H9 (cell line): ENCODE data around the gene GHR. TPM values are rescaled to one million over a fixed set of nuclear protein-coding genes. Genes with fewer than 3 reads are reported as not detected.

Experiments used
- DNase-seq: peaks from one replicate; pipeline ENCODE4 v3.0.0-alpha.2; 2017
- H2AFZ ChIP-seq: one replicate; pipeline ENCODE4 v1.6.1; 2013; ENCODE audit warnings: mild to moderate bottlenecking, low read length, control low read depth, moderate library complexity
- H2AK5ac ChIP-seq: 2 replicates; pipeline ENCODE4 v1.6.1; 2013; ENCODE audit warnings: low read length, control low read depth, mixed read lengths; ENCODE audit not compliant: insufficient read length
- H2BK120ac ChIP-seq: one replicate; pipeline ENCODE4 v1.6.1; 2013; ENCODE audit warnings: low read depth, mild to moderate bottlenecking, low read length, control low read depth, inconsistent platforms; ENCODE audit not compliant: poor library complexity, severe bottlenecking
- H2BK12ac ChIP-seq: 2 replicates; pipeline ENCODE4 v1.6.1; 2013; ENCODE audit warnings: low read length, control low read depth, mixed read lengths, low read depth; ENCODE audit not compliant: insufficient read length
- H2BK15ac ChIP-seq: 2 replicates; pipeline ENCODE4 v1.6.1; 2013; ENCODE audit warnings: low read depth, low read length, control low read depth
- H2BK20ac ChIP-seq: one replicate; pipeline ENCODE4 v1.6.1; 2013; ENCODE audit warnings: low read depth, mild to moderate bottlenecking, low read length, control low read depth, inconsistent platforms; ENCODE audit not compliant: poor library complexity, severe bottlenecking
- H2BK5ac ChIP-seq: 2 replicates; pipeline ENCODE4 v1.6.1; 2013; ENCODE audit warnings: low read length, control low read depth, mixed read lengths; ENCODE audit not compliant: insufficient read length
- H3K14ac ChIP-seq: 2 replicates; pipeline ENCODE4 v1.6.1; 2013; ENCODE audit warnings: low read length, control low read depth; ENCODE audit not compliant: insufficient read depth
- H3K18ac ChIP-seq: 2 replicates; pipeline ENCODE4 v1.6.1; 2013; ENCODE audit warnings: low read depth, mild to moderate bottlenecking, mixed read lengths, low read length, control low read depth; ENCODE audit not compliant: insufficient read length
- H3K23ac ChIP-seq: 2 replicates; pipeline ENCODE4 v1.6.1; 2013; ENCODE audit warnings: low read length, control low read depth, mixed read lengths, low read depth; ENCODE audit not compliant: insufficient read length
- H3K23me2 ChIP-seq: 2 replicates; pipeline ENCODE4 v1.6.1; 2013; ENCODE audit warnings: low read depth, mild to moderate bottlenecking, mixed read lengths, low read length, control low read depth; ENCODE audit not compliant: insufficient read length, poor library complexity, severe bottlenecking
- H3K27ac ChIP-seq: 2 replicates; pipeline ENCODE4 v1.5.1; 2013; ENCODE audit warnings: low read length, control low read depth, mixed read lengths, low read depth; ENCODE audit not compliant: insufficient read length
- H3K27me3 ChIP-seq: 2 replicates; pipeline ENCODE4 v1.6.1; 2013; ENCODE audit warnings: low read length, control low read depth, inconsistent platforms; ENCODE audit not compliant: insufficient read depth
- H3K4ac ChIP-seq: 2 replicates; pipeline ENCODE4 v1.6.1; 2013; ENCODE audit warnings: low read depth, mild to moderate bottlenecking, control low read depth, inconsistent platforms, low read length, moderate library complexity
- H3K4me1 ChIP-seq: 2 replicates; pipeline ENCODE4 v1.6.1; 2013; ENCODE audit warnings: low read length, control low read depth, inconsistent platforms; ENCODE audit not compliant: insufficient read depth
- H3K4me2 ChIP-seq: 2 replicates; pipeline ENCODE4 v1.6.1; 2013; ENCODE audit warnings: low read length, control low read depth, mixed read lengths; ENCODE audit not compliant: insufficient read length, insufficient read depth
- H3K56ac ChIP-seq: 2 replicates; pipeline ENCODE4 v1.6.1; 2013; ENCODE audit warnings: low read depth, mild to moderate bottlenecking, mixed read lengths, low read length, control low read depth; ENCODE audit not compliant: insufficient read length
- H3K79me1 ChIP-seq: 2 replicates; pipeline ENCODE4 v1.6.1; 2013; ENCODE audit warnings: low read depth, mild to moderate bottlenecking, moderate library complexity, low read length, control low read depth, inconsistent platforms; ENCODE audit not compliant: insufficient read depth, poor library complexity, severe bottlenecking
- H3K79me2 ChIP-seq: 2 replicates; pipeline ENCODE4 v1.6.1; 2013; ENCODE audit warnings: low read length, control low read depth, inconsistent platforms; ENCODE audit not compliant: insufficient read depth
- H3K9ac ChIP-seq: 2 replicates; pipeline ENCODE4 v1.6.1; 2013; ENCODE audit warnings: low read length, control low read depth, mixed read lengths; ENCODE audit not compliant: insufficient read length; ENCODE audit errors: extremely low read depth
- H3K9me3 ChIP-seq: one replicate; pipeline ENCODE4 v1.6.1; 2013; ENCODE audit warnings: low read depth, low read length, inconsistent platforms; ENCODE audit not compliant: control insufficient read depth
- H3T11ph ChIP-seq: one replicate; pipeline ENCODE4 v1.6.1; 2013; ENCODE audit warnings: mild to moderate bottlenecking, low read length, control low read depth, inconsistent platforms
- H4K20me1 ChIP-seq: one replicate; pipeline ENCODE4 v1.6.1; 2013; ENCODE audit not compliant: control insufficient read depth, insufficient read length, insufficient read depth
- H4K5ac ChIP-seq: 2 replicates; pipeline ENCODE4 v1.6.1; 2013; ENCODE audit warnings: low read depth, mild to moderate bottlenecking, mixed read lengths, low read length, control low read depth; ENCODE audit not compliant: insufficient read length
- H4K8ac ChIP-seq: replicated peaks from 2 replicates; pipeline ENCODE4 v1.6.1; 2013; ENCODE audit warnings: low read length, control low read depth, mixed read lengths, low read depth; ENCODE audit not compliant: insufficient read length
- H4K91ac ChIP-seq: 2 replicates; pipeline ENCODE4 v1.6.1; 2013; ENCODE audit warnings: low read depth, mild to moderate bottlenecking, moderate library complexity, mixed read lengths, low read length, control low read depth; ENCODE audit not compliant: insufficient read length
- H3K27ac Mint-ChIP-seq, 3 experiments: 2 replicates in 2 of 3; 3 replicates in 1 of 3; pipeline ENCODE4 v1.8.0; 2020 to 2021; ENCODE audit warnings: mixed read lengths in 3 of 3, mild to moderate bottlenecking in 1 of 3, moderate library complexity in 1 of 3
- H3K27me3 Mint-ChIP-seq: 2 replicates; pipeline ENCODE4 v1.8.0; 2021; ENCODE audit warnings: low read depth, mild to moderate bottlenecking, moderate library complexity, mixed read lengths
- H3K36me3 Mint-ChIP-seq, 3 experiments: 2 replicates in 2 of 3; 3 replicates in 1 of 3; pipeline ENCODE4 v1.8.0; 2020 to 2021; ENCODE audit warnings: low read depth in 3 of 3, mixed read lengths in 3 of 3; ENCODE audit not compliant: insufficient read depth in 1 of 3
- H3K4me1 Mint-ChIP-seq, 2 experiments: 2 replicates each; pipeline ENCODE4 v1.8.0; 2020; ENCODE audit warnings: mixed read lengths in 2 of 2
- H3K4me3 Mint-ChIP-seq, 2 experiments: 2 replicates in 1 of 2; 3 replicates in 1 of 2; pipeline ENCODE4 v1.8.0; 2020 to 2021; ENCODE audit warnings: mild to moderate bottlenecking in 2 of 2, mixed read lengths in 2 of 2, moderate library complexity in 1 of 2
- H3K9me3 Mint-ChIP-seq, 2 experiments: 2 replicates in 1 of 2; 3 replicates in 1 of 2; pipeline ENCODE4 v1.8.0; 2020; ENCODE audit warnings: mild to moderate bottlenecking in 2 of 2, mixed read lengths in 2 of 2, moderate library complexity in 1 of 2
- CTCF ChIP-seq: fragments of 200-600 bp; sonication (generic); conservative IDR thresholded peaks from 3 replicates; pipeline ENCODE4 v1.8.0; 2021; ENCODE audit warnings: antibody characterized with exemption, mild to moderate bottlenecking
- WGBS: extraction: QIAGEN DNeasy Blood & Tissue Kit; methylation state at CpG from one replicate; pipeline ENCODE4 v1.1.7; 2013; ENCODE audit warnings: missing lambda C conversion rate, low lambda C conversion rate, mixed read lengths; ENCODE audit not compliant: insufficient read length; ENCODE audit errors: extremely low coverage; 5-methylcytosine and 5-hydroxymethylcytosine counted together
- total RNA-seq: library from RNA; stranded (reverse); gene quantifications from 2 replicates; pipeline ENCODE4 v1.2.1, GENCODE V29; 2021

Gene GHR
- total RNA-seq, 1 experiment from 2014 or later = 0.20 TPM

- no peaks in the 10 kb centered on the region for H4K20me1 ChIP-seq
- no peak overlapping the region for H4K5ac ChIP-seq
- DNase-seq = no peak
- no peak overlapping the region for H2BK120ac ChIP-seq
- no peaks in the 10 kb centered on the region for H3K23me2 ChIP-seq
- H3K4me1 ChIP-seq = no peaks in the 10 kb centered on the region
- H3K4ac ChIP-seq = no peak overlapping the region
- H3K4me2 ChIP-seq = no peak overlapping the region
- H4K8ac ChIP-seq = no peak overlapping the region
- no peak overlapping the region for H4K91ac ChIP-seq
- H3K14ac ChIP-seq = no peak overlapping the region
- no peak overlapping the region for H2AFZ ChIP-seq
- H2BK20ac ChIP-seq = no peak overlapping the region
- no peaks in the 10 kb centered on the region for H3K9me3 ChIP-seq
- Mint-ChIP-seq H3K36me3 (peaks cover 0 to 23% (median 4%) of the 10 kb centered on the region in 3 experiments; a peak in 4 of 7 replicates), H3K27me3 (no peaks in the 10 kb centered on the region), H3K27ac (no peak overlapping the region), H3K9me3 (peaks cover 30 to 35% of the 10 kb centered on the region in 2 experiments), H3K4me1 (no peaks in the 10 kb centered on the region), H3K4me3 (no peak overlapping the region)
- no peak overlapping the region for H2BK15ac ChIP-seq
- no peaks in the 10 kb centered on the region for H3K27me3 ChIP-seq
- H3T11ph ChIP-seq = no peak overlapping the region
- H3K56ac ChIP-seq = no peak overlapping the region
- no peaks in the 10 kb centered on the region for H3K79me2 ChIP-seq
- no peak overlapping the region for H3K23ac ChIP-seq
- H3K27ac ChIP-seq = no peak overlapping the region
- no peaks in the 10 kb centered on the region for H3K79me1 ChIP-seq
- no CpG with 5 or more reads among the region's 1 CpG for WGBS
- no peak overlapping the region for H3K9ac ChIP-seq
- no peak for TF ChIP-seq CTCF
- no peak overlapping the region for H2BK12ac ChIP-seq
- no peak overlapping the region for H3K18ac ChIP-seq
- H2BK5ac ChIP-seq = no peak overlapping the region
- no peak overlapping the region for H2AK5ac ChIP-seq
These were observed 102.9 kb downstream of the GHR start for GRCh38 chr5:42526179-42526578.
